ENCODE results near the gene SLC7A4. TPM values are rescaled to one million over a fixed set of nuclear protein-coding genes. Genes with fewer than 3 reads are reported as not detected.
"Not testable (repeated sequence)": the region's sequence is repeated elsewhere in the genome, so short reads cannot be mapped to it uniquely, and the experiment has no call there.

Gene SLC7A4
- total RNA-seq, 1 experiment from 2014 or later: not detected

DNA sequence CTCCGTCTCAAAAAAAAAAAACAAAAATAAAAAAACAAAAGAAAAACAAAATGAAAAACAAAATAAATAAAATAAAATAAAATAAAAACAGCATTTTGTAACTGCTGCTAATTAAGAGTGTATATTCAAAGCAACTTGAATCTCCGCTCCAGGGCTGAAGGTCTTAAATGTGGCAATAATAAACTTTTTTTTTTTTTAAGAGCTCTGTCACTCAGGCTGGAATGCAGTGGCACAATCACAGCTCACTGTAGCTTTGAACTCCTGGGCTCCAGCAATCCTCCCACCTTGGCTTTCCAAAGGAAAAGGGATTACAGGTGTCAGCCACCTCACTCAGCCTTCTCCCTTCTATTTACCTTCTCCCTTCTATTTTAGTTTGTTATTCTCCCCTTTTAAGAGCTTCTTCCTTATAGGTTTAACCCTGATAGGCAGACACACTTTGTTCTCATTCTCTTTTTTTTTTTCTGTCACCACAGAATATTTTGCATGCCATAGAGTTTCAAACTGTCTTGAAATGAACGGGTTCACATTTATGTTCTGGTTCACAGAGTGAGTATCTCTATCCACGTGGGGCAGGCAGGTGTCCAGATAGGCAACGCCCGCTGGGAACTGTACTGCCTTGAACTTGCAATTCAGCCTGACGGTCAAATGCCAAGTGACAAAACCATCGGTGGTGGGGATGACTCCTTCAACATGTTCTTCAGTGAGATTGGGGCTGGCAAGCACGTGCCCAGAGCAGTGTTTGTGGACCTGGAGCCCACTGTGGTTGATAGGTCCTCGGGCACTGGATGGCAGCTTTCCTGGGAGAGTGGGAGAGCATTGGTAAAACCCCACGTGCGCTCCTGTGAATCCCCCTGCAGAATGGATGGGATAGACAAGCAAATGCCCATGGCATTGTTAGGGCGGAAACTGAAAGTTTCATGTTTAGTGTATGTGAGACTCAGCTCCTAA lies 32.8 kb upstream of the SLC7A4 start (continued):
- TF ChIP-seq EZH2phosphoT487 (IDR thresholded peaks at IDR 0.05; ENCODE audit: borderline replicate concordance) (no peak), SIN3A (IDR thresholded peaks at IDR 0.05; ENCODE audit: low read depth) (no peak), EGR1 (IDR thresholded peaks at IDR 0.05; ENCODE audit: low read depth) (no peak), ZNF274 (IDR thresholded peaks at IDR 0.05; ENCODE audit: low read depth, low read length) (no peak), ELF1 (IDR thresholded peaks at IDR 0.05; ENCODE audit: borderline replicate concordance, low read depth) (no peak), JUND (IDR thresholded peaks at IDR 0.05) (no peak), ZFX (IDR thresholded peaks at IDR 0.05) (no peak), CEBPB (IDR thresholded peaks at IDR 0.05; ENCODE audit: low read depth) (no peak)
- TF ChIP-seq, protein P1, sequence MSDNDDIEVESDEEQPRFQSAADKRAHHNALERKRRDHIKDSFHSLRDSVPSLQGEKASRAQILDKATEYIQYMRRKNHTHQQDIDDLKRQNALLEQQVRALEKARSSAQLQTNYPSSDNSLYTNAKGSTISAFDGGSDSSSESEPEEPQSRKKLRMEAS (IDR thresholded peaks at IDR 0.05): no peak

DNA sequence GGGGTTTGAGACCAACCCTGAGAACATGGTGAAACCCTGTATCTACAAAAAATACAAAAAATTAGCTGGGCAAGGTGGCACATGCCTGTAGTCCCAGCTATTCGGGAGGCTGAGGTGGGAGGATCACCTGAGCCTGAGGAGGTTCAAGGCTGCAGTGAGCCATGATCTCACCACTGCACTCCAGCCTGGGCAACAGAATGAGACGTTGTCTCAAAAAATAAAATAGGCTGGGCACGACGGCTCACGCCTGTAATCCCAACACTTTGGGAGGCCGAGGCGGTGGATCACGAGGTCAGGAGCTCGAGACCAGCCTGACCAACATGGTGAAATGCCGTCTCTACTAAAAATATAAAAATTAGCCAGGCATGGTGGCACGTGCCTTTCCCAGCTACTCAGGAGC lies 32.1 kb upstream of the SLC7A4 start:
- H3K4me2 ChIP-seq (ENCODE audit: low read length); H3K4me3 ChIP-seq (replicated peaks in 1 of 2; ENCODE audit: low read depth in 1 of 2, low read length in 2 of 2); DNase-seq (ENCODE audit: low read depth, low spot score); H3K9ac ChIP-seq (ENCODE audit: low read length); H3K9me2 ChIP-seq (ENCODE audit: insufficient read depth); POLR2A ChIA-PET; H3K27me3 ChIP-seq (ENCODE audit: insufficient read depth, low read length); H3K79me2 ChIP-seq (ENCODE audit: insufficient read depth, low read length); BruUV-seq (replicated peaks); H3K9me3 ChIP-seq (ENCODE audit: control insufficient read depth in 1 of 2, insufficient read depth in 1 of 2, low read depth in 1 of 2, low read length in 2 of 2); H3K4me1 ChIP-seq (ENCODE audit: control insufficient read depth in 1 of 2, insufficient read depth in 2 of 2, low read length in 2 of 2); H3K36me3 ChIP-seq (ENCODE audit: control insufficient read depth in 1 of 2, insufficient read depth in 2 of 2, low read length in 2 of 2); ATAC-seq; H2AFZ ChIP-seq (ENCODE audit: low read depth, low read length, poor library complexity, severe bottlenecking); intact Hi-C loops (cut with micrococcal nuclease); H4K20me1 ChIP-seq (ENCODE audit: insufficient read depth); H3K27ac ChIP-seq (ENCODE audit: low read depth, low read length): not testable (repeated sequence)
- ChIA-PET CTCF (interaction anchor here (0.8 to 1.3 kb wide), 2 partner anchors 39 kb away, joined by 3 to 4 read pairs; no protein-coding TSS in a partner anchor), RAD21 (ENCODE audit: low non-redundant PET in 1 of 2, low total read pairs in 2 of 2, uncharacterized antibody in 2 of 2, unreplicated experiment in 2 of 2) (interaction anchor here in 1 of 2 experiments (0.6 kb wide), 1 partner anchor 550 kb away, joined by 4 read pairs; no protein-coding TSS in a partner anchor)

DNA sequence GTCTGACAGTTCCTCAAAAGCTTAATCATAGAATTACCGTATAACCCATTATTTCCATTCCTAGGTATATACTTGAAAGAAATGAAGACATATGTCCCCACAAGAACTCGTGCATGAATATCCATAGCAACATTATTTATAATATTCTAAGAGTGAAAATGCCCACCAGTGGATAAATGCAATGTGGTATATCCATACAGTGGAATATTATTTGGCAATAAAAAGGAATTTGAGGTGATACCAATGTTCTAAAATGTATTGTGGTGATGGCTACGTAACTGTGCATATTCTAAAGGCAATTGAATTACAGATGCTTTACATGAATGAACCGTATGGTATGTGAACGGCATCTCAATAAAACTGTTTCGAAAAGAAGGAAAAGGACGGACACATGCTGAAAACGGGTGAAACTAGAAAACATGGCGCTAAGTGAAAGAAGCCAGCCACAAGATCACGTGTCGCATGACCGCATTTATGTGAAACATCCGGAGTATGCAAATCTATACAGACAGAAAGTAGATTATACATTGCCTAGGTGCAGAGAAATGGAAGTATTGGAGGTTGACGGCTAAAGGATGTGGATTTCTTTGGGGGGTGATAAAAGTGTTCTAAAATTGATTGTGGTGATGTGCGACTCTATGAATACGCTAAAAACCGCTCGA lies 29.4 kb upstream of the SLC7A4 start:
- H3K9ac ChIP-seq (ENCODE audit: low read length); H4K20me1 ChIP-seq (ENCODE audit: insufficient read depth); H3K9me2 ChIP-seq (ENCODE audit: insufficient read depth); H3K27ac ChIP-seq (ENCODE audit: low read depth, low read length); H3K36me3 ChIP-seq (ENCODE audit: control insufficient read depth in 1 of 2, insufficient read depth in 2 of 2, low read length in 2 of 2); H3K9me3 ChIP-seq (ENCODE audit: control insufficient read depth in 1 of 2, insufficient read depth in 1 of 2, low read depth in 1 of 2, low read length in 2 of 2); RAD21 ChIA-PET (ENCODE audit: low non-redundant PET in 1 of 2, low total read pairs in 2 of 2, uncharacterized antibody in 2 of 2, unreplicated experiment in 2 of 2); BruUV-seq (replicated peaks); H3K4me2 ChIP-seq (ENCODE audit: low read length); H3K27me3 ChIP-seq (ENCODE audit: insufficient read depth, low read length); H3K79me2 ChIP-seq (ENCODE audit: insufficient read depth, low read length); intact Hi-C loops (cut with micrococcal nuclease); ATAC-seq; H3K4me1 ChIP-seq (ENCODE audit: control insufficient read depth in 1 of 2, insufficient read depth in 2 of 2, low read length in 2 of 2); H3K4me3 ChIP-seq (replicated peaks in 1 of 2; ENCODE audit: low read depth in 1 of 2, low read length in 2 of 2); CTCF ChIA-PET; DNase-seq (ENCODE audit: low read depth, low spot score); POLR2A ChIA-PET; H2AFZ ChIP-seq (ENCODE audit: low read depth, low read length, poor library complexity, severe bottlenecking): not testable (repeated sequence)

DNA sequence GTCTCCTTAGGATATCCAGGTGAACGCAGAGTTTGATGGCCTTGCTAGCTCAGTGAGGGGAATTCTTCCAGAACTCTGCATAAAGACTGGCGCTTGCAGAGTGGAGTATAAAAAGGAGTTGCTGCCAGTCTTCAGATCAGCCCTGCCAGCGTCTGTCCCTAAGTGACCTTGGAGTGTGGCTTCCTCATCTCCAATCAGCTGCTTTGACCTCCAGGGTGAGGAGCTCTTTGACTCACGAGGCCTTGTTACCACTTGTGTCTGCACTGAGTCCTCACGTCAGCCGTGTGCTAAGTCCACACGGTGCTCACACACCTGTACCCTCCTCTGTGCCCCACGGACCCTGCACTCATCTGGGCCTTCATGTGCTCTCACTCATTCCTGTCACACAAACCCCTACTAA lies 28.0 kb upstream of the SLC7A4 start:
- H3K4me2 ChIP-seq (ENCODE audit: low read length); H3K4me3 ChIP-seq (replicated peaks in 1 of 2; ENCODE audit: low read depth in 1 of 2, low read length in 2 of 2); CTCF ChIA-PET; H3K36me3 ChIP-seq (ENCODE audit: control insufficient read depth in 1 of 2, insufficient read depth in 2 of 2, low read length in 2 of 2); H3K27me3 ChIP-seq (ENCODE audit: insufficient read depth, low read length); H3K27ac ChIP-seq (ENCODE audit: low read depth, low read length); RAD21 ChIA-PET (ENCODE audit: low non-redundant PET in 1 of 2, low total read pairs in 2 of 2, uncharacterized antibody in 2 of 2, unreplicated experiment in 2 of 2); H4K20me1 ChIP-seq (ENCODE audit: insufficient read depth); DNase-seq (ENCODE audit: low read depth, low spot score); H3K9ac ChIP-seq (ENCODE audit: low read length); H3K4me1 ChIP-seq (ENCODE audit: control insufficient read depth in 1 of 2, insufficient read depth in 2 of 2, low read length in 2 of 2); BruUV-seq (replicated peaks); POLR2A ChIA-PET; H3K79me2 ChIP-seq (ENCODE audit: insufficient read depth, low read length); H3K9me3 ChIP-seq (ENCODE audit: control insufficient read depth in 1 of 2, insufficient read depth in 1 of 2, low read depth in 1 of 2, low read length in 2 of 2); H2AFZ ChIP-seq (ENCODE audit: low read depth, low read length, poor library complexity, severe bottlenecking); H3K9me2 ChIP-seq (ENCODE audit: insufficient read depth); ATAC-seq; intact Hi-C loops (cut with micrococcal nuclease): not testable (repeated sequence)
